Measurements from ENCODE around the gene PSMF1.

Gene PSMF1

DNA sequence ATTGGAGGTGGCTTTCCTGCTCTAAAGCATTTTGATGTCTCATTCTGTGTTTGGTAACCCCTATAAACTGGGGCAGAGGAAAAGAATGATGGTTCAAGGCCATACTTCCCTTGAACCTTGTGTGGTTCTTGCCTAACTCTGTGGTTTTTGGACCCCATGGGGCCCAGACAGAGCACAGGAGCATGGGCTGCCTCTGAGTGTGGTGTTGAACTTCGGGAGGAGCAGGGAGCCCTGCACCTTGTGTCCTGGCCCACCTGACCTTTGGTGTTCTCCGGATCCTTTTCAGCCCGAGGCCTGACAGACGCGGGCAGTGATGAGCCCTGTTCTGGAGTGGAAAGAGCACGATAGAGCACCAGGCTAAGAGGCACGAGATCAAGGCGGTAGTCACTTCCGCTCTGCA lies 47.5 kb downstream of the PSMF1 start:
- no peak for DNase-seq (ENCODE audit: low read depth)
- TF ChIP-seq CTCF (IDR thresholded peaks at IDR 0.05; ENCODE audit: control insufficient read depth, insufficient read depth, low read depth, low read length, missing control alignments): no peak
- no peak overlapping the region for H3K4me3 ChIP-seq (ENCODE audit: control insufficient read depth, low read depth, low read length)

DNA sequence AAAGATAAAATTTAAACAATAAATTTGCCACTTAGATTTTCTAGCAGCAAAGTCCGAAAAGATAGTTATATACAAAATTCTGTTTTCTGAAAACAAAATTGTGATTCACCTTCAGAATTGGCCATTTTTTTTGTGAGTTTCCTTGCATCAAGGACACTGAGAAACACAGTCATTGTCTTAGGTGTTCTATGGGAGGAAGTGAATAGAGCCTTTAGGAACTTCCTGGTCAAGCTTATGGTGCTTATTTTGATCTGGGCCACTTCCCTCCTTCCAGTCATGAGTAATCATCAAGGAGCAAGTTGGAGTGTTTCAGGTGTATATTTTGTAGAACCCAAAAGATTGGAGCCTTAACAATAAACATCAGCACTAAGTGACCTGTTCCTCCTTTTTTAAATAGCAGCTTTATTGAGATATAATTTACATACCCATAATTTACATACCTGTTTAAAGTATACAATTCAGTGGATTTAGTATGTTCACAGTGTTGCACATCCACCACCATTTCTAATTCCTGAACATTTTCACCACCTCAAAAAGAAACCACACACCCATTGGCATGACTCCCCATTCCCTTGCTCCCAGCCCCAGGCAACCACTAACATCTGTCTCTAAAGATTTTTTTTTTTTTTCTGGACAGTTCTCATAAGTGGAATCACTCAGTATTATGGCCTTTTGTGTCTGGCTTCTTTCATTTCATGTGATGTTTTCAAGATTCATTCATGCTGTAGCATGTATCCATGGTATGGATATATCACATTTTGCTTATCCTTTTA lies 48.7 kb downstream of the PSMF1 start:
- no peak for TF ChIP-seq CTCF (IDR thresholded peaks at IDR 0.05; ENCODE audit: control insufficient read depth, insufficient read depth, low read depth, low read length, missing control alignments)
- no peak overlapping the region for H3K4me3 ChIP-seq (ENCODE audit: control insufficient read depth, low read depth, low read length)
- no peak for DNase-seq (ENCODE audit: low read depth)

- no peak overlapping the region for H3K4me3 ChIP-seq (ENCODE audit: control insufficient read depth, low read depth, low read length)
- TF ChIP-seq CTCF (IDR thresholded peaks at IDR 0.05; ENCODE audit: control insufficient read depth, insufficient read depth, low read depth, low read length, missing control alignments): no peak
- DNase-seq (ENCODE audit: low read depth): no peak
Measured at GRCh38 chr20:1169224-1169623, 50.8 kb downstream of the PSMF1 start.

- H3K4me3 ChIP-seq (ENCODE audit: control insufficient read depth, low read depth, low read length): no peak overlapping the region
- DNase-seq (ENCODE audit: low read depth): no peak
- TF ChIP-seq CTCF (IDR thresholded peaks at IDR 0.05; ENCODE audit: control insufficient read depth, insufficient read depth, low read depth, low read length, missing control alignments): no peak
Measured at GRCh38 chr20:1171461-1172093, 53.2 kb downstream of the PSMF1 start.

- DNase-seq (ENCODE audit: low read depth): no peak
Measured at GRCh38 chr20:1173698-1174097, 55.3 kb downstream of the PSMF1 start.

DNA sequence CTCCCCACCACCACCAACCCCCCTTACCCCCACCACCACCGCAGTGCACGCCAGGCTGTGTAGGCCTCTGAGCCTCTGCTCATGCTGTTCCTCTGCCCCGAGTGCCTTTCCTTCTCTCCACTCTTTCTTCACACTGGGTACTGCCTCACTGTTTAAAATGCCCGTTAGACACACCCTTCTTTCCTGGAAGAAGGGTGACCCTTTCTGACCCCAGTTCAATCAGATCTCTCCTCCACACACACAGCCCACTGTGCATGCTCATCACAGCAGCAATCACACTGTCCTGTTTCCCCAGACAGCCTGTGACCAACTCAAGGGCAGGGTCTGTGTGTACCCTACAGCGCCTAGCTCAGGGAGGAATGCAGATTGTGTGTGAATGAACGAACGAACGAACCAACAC lies 56.4 kb downstream of the PSMF1 start:
- no peak for TF ChIP-seq CTCF (IDR thresholded peaks at IDR 0.05; ENCODE audit: control insufficient read depth, insufficient read depth, low read depth, low read length, missing control alignments)
- no peak for DNase-seq (ENCODE audit: low read depth)
- no peak overlapping the region for H3K4me3 ChIP-seq (ENCODE audit: control insufficient read depth, low read depth, low read length)

More at GRCh38 chr20:1173698-1174097, 55.3 kb downstream of the PSMF1 start:
- H3K4me3 ChIP-seq (ENCODE audit: control insufficient read depth, low read depth, low read length): no peak overlapping the region
- no peak for TF ChIP-seq CTCF (IDR thresholded peaks at IDR 0.05; ENCODE audit: control insufficient read depth, insufficient read depth, low read depth, low read length, missing control alignments)

All from AG09309 (cell line).